Left cardiac atrium (tissue), 4 donors: ENCODE data around the gene P2RX6. TPM values are rescaled to one million over a fixed set of nuclear protein-coding genes. Genes with fewer than 3 reads are reported as not detected.
"Not testable (repeated sequence)": the region's sequence is repeated elsewhere in the genome, so short reads cannot be mapped to it uniquely, and the experiment has no call there.

Experiments
- ATAC-seq, 2 donors: fragments of 200-7000 bp; cut with Tn5 transposase; one replicate each; pipeline ENCODE4 v1.9.1; 2020; ENCODE audit warnings: mild to moderate bottlenecking in 2 of 2, moderate library complexity in 2 of 2
- DNase-seq: peaks from one replicate; pipeline ENCODE4 v3.0.0-alpha.2; 2020
- intact Hi-C, 2 donors: fragments of 100-400 bp; cut with DNase I; formaldehyde crosslinking; loops; one replicate each; pipeline versions ENCODE4 v1.14.1 to v1.15.1; 2022 to 2023
- total RNA-seq, 2 donors: library from RNA; stranded (reverse); fragmentation: NEBNext Ultra II Directional; extraction: Animal tissue kit (Norgen Biotek cat#: 25700); gene quantifications; one replicate each; pipeline ENCODE4 v1.2.1, GENCODE V29; 2021
- donor health status: DM: no; HTN: yes; CAD: no.
- donor health status: DM: no; HTN: yes; CAD: no; lungs with severe emphysema.
- donor health status: DM: yes; HTN: yes; CAD: no.
- donor health status: Dilated cardiomyopathy.

P2RX6 gene
- total RNA-seq, 2 donors from 2014 or later: 2.2 to 4.6 TPM

GRCh38 chr22:21042978-21043859 lies 28.3 kb downstream of the P2RX6 start:
- DNase-seq (no peak), ATAC-seq (no peak)
- intact Hi-C loops: no loop called here

GRCh38 chr22:21043860-21044535 lies 29.0 kb downstream of the P2RX6 start:
- ATAC-seq (no peak), DNase-seq (no peak)
- intact Hi-C loops: no loop called here

- ATAC-seq (peak; percentile 48 to 79), DNase-seq (peak; percentile 31)
- intact Hi-C loops: no loop called here
Observed at GRCh38 chr22:21044931-21045584, 30.1 kb downstream of the P2RX6 start.

- peak; percentile 97 to 98 for ATAC-seq
- DNase-seq: peak; percentile 91
- intact Hi-C loops: no loop called here
Observed at GRCh38 chr22:21045585-21046294, 30.8 kb downstream of the P2RX6 start, which contains the start of gene LRRC74B. TSS of gene LRRC74B (plus strand) at chr22:21045946. CDS start at chr22:21045987, 41 bp downstream.

- DNase-seq (peak; percentile 5), ATAC-seq (no peak)
- intact Hi-C loops: no loop called here
Observed at GRCh38 chr22:21047035-21047661, 32.2 kb downstream of the P2RX6 start.

- ATAC-seq (no peak), DNase-seq (no peak)
- intact Hi-C loops: no loop called here
Observed at GRCh38 chr22:21047730-21048129, 32.8 kb downstream of the P2RX6 start.

- ATAC-seq, DNase-seq, intact Hi-C loops: not testable (repeated sequence)
Observed at GRCh38 chr22:21048448-21048847, 33.5 kb downstream of the P2RX6 start.

- DNase-seq, intact Hi-C loops, ATAC-seq: not testable (repeated sequence)
Observed at GRCh38 chr22:21048965-21049364, 34.0 kb downstream of the P2RX6 start.

- intact Hi-C loops: no loop called here
- DNase-seq (no peak), ATAC-seq (no peak)
Observed at GRCh38 chr22:21051145-21051830, 36.3 kb downstream of the P2RX6 start.

- intact Hi-C loops: no loop called here
- no peak for ATAC-seq
- DNase-seq: no peak
Observed at GRCh38 chr22:21051831-21052400, 37.0 kb downstream of the P2RX6 start.

GRCh38 chr22:21052715-21053459 lies 37.9 kb downstream of the P2RX6 start:
- DNase-seq (no peak), ATAC-seq (no peak)
- intact Hi-C loops: no loop called here

GRCh38 chr22:21054046-21054713 lies 39.2 kb downstream of the P2RX6 start:
- DNase-seq (no peak), ATAC-seq (no peak)
- intact Hi-C loops: no loop called here

GRCh38 chr22:21054714-21055563 lies 40.0 kb downstream of the P2RX6 start:
- DNase-seq: no peak
- intact Hi-C loops: no loop called here
- ATAC-seq: no peak

GRCh38 chr22:21055564-21055834 lies 40.5 kb downstream of the P2RX6 start:
- DNase-seq (no peak), ATAC-seq (no peak)
- intact Hi-C loops: no loop called here

- no peak for DNase-seq
- intact Hi-C loops: no loop called here
- no peak for ATAC-seq
Observed at GRCh38 chr22:21055880-21056319, 40.9 kb downstream of the P2RX6 start.

GRCh38 chr22:21060363-21060762 lies 45.4 kb downstream of the P2RX6 start:
- ATAC-seq, DNase-seq, intact Hi-C loops: not testable (repeated sequence)
